Measurements from ENCODE around the gene ARRDC2. TPM values are rescaled to one million over a fixed set of nuclear protein-coding genes. Genes with fewer than 3 reads are reported as not detected.

The ARRDC2 gene
- total RNA-seq, 1 experiment from 2014 or later: 15.5 TPM

DNA sequence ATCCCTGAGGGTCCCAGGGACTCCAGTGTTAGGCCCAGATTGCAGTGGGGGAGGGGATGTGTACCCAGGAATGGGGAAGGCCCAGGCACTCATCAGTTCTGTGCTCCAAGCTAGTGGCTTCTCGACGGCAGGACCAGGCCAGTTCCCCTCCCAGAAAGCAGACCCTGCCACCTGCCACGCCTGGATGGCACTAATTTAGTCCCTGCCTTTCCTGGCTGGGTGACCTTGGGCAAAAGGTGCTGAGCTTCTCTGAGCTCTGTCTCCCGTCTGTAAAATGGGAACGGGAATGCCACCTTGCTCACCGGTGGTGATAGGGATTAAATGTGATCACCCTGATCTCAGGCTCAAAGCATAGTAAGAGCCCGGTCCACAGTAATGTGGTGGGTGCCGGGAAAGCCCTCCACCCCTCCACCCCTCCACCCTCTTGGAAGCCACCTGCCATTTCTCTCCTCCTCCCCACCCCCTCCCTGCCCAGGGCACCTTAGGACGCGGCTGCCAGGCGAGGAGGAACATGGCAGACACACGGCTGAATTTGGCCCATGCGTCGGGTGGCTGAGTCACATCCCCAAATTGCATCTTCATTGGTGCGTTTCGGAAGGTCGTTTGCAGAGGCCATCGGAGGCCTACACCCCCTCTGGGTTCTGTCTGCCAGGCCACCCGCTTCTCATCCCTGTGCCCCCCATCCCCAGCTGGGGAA is 38.7 kb upstream of the ARRDC2 start:
- Histone ChIP-seq H3F3A (ENCODE audit: insufficient read depth, low read depth) (no peaks in the 10 kb centered on the region), H3K27me3 (ENCODE audit: insufficient read depth, low read depth) (peaks cover 24% of the 10 kb centered on the region), H3K36me3 (ENCODE audit: low read depth) (no peaks in the 10 kb centered on the region), H2AFZ (no peak overlapping the region), H3K79me2 (ENCODE audit: low read depth) (no peaks in the 10 kb centered on the region), H3K4me2 (no peak overlapping the region), H4K20me1 (ENCODE audit: insufficient read depth) (no peaks in the 10 kb centered on the region), H3K9me2 (ENCODE audit: insufficient read depth) (no peaks in the 10 kb centered on the region), H3K4me1 (replicated peaks; ENCODE audit: insufficient read depth) (no peaks in the 10 kb centered on the region), H3K4me3 (no peak overlapping the region), H3K9me3 (ENCODE audit: insufficient read depth, low read depth) (no peaks in the 10 kb centered on the region), H3K27ac (no peak overlapping the region)
- CTCF ChIA-PET: interaction anchor here (0.7 kb wide), 1 partner anchor 113 kb away, joined by 10 read pairs; no protein-coding TSS in a partner anchor
- no TSS peak for BruUV-seq (replicated peaks)
- intact Hi-C loops (cut with micrococcal nuclease; ENCODE audit: unreplicated experiment): no loop called here
- no peak for TF ChIP-seq EZH2 (IDR thresholded peaks at IDR 0.05; ENCODE audit: low read depth)
- POLR2A ChIA-PET (ENCODE audit: unreplicated experiment): no interaction called here
- no peak for DNase-seq

DNA sequence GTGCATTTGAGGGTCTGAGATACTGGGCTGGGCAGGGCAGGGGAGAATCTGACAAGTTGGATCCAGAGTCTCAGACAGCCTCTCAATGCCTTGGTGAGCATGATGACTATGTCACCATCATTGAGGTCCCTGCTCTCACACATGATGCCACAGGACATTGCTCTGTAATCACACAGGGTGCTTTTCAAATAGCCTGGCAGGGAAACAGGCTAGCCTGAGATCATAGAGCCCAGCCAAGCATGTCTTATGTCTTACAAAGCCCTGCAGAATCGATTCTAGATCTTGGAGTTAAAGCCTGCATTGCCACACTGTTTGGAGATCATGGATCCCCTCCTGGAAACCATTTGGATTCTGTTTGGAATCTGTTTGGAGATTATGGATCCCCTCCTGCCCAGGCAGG is 35.7 kb upstream of the ARRDC2 start:
- peaks cover 13% of the 10 kb centered on the region; the same call in 1 of the 2 replicates for H3K27me3 ChIP-seq (ENCODE audit: insufficient read depth, low read depth)
- intact Hi-C loops (cut with micrococcal nuclease; ENCODE audit: unreplicated experiment): no loop called here
- ChIA-PET POLR2A (ENCODE audit: unreplicated experiment) (no interaction called here), CTCF (no interaction called here)
- H3K9me2 ChIP-seq (ENCODE audit: insufficient read depth): no peaks in the 10 kb centered on the region
- no peak overlapping the region for H2AFZ ChIP-seq
- H3K4me1 ChIP-seq (replicated peaks; ENCODE audit: insufficient read depth): no peaks in the 10 kb centered on the region
- no peak for TF ChIP-seq CTCF (conservative IDR thresholded peaks at IDR 0.05)
- no peak for TF ChIP-seq EZH2 (IDR thresholded peaks at IDR 0.05; ENCODE audit: low read depth)
- no peak for DNase-seq
- no peak overlapping the region for H3K4me2 ChIP-seq
- H3K36me3 ChIP-seq (ENCODE audit: low read depth): no peaks in the 10 kb centered on the region
- no peak overlapping the region for H3K27ac ChIP-seq
- no peak overlapping the region for H3K4me3 ChIP-seq
- H3F3A ChIP-seq (ENCODE audit: insufficient read depth, low read depth): no peaks in the 10 kb centered on the region; the same call in 1 of the 2 replicates
- no TSS peak for BruUV-seq (replicated peaks)
- H3K79me2 ChIP-seq (ENCODE audit: low read depth): no peaks in the 10 kb centered on the region
- no peaks in the 10 kb centered on the region for H4K20me1 ChIP-seq (ENCODE audit: insufficient read depth)
- no peaks in the 10 kb centered on the region for H3K9me3 ChIP-seq (ENCODE audit: insufficient read depth, low read depth)

GRCh38 chr19:17973759-17974158 is 34.2 kb upstream of the ARRDC2 start:
- Histone ChIP-seq H4K20me1 (ENCODE audit: insufficient read depth) (no peaks in the 10 kb centered on the region), H3K4me2 (no peak overlapping the region), H3K36me3 (ENCODE audit: low read depth) (no peaks in the 10 kb centered on the region), H3K9me3 (ENCODE audit: insufficient read depth, low read depth) (no peaks in the 10 kb centered on the region), H3K9me2 (ENCODE audit: insufficient read depth) (no peaks in the 10 kb centered on the region), H3K4me3 (no peak overlapping the region), H2AFZ (no peak overlapping the region), H3K4me1 (replicated peaks; ENCODE audit: insufficient read depth) (no peaks in the 10 kb centered on the region), H3K79me2 (ENCODE audit: low read depth) (no peaks in the 10 kb centered on the region), H3K27ac (no peak overlapping the region), H3F3A (ENCODE audit: insufficient read depth, low read depth) (no peaks in the 10 kb centered on the region; the same call in 1 of the 2 replicates), H3K27me3 (ENCODE audit: insufficient read depth, low read depth) (peaks cover 13% of the 10 kb centered on the region; the same call in 1 of the 2 replicates)
- TF ChIP-seq CTCF (conservative IDR thresholded peaks at IDR 0.05): no peak
- no peak for TF ChIP-seq EZH2 (IDR thresholded peaks at IDR 0.05; ENCODE audit: low read depth)
- no peak for DNase-seq
- intact Hi-C loops (cut with micrococcal nuclease; ENCODE audit: unreplicated experiment): no loop called here
- ChIA-PET POLR2A (ENCODE audit: unreplicated experiment) (no interaction called here), CTCF (no interaction called here)
- no TSS peak for BruUV-seq (replicated peaks)

DNA sequence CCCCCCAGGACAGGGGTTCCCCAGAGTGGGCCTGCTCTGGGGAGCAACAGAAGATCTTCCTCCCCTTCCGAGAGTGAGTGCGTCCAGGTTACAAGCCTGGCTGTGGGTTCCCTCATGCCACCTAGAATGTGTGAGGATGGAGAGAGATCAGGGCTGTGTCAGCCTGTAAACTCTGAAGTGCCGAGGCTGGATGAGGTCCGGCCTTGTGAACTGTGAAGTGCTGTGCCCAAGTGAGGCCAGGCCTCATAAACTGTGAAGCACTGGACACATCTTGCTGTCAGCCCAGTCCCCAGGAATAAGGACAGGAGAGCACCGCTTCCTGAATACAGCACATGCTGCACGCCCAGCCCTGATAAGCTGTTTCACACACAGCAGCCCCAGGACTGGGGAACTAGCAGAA is 33.4 kb upstream of the ARRDC2 start:
- Histone ChIP-seq H2AFZ (no peak overlapping the region), H3K9me3 (ENCODE audit: insufficient read depth, low read depth) (no peaks in the 10 kb centered on the region), H3K9me2 (ENCODE audit: insufficient read depth) (no peaks in the 10 kb centered on the region), H3F3A (ENCODE audit: insufficient read depth, low read depth) (no peaks in the 10 kb centered on the region; the same call in 1 of the 2 replicates), H3K27ac (no peak overlapping the region), H3K79me2 (ENCODE audit: low read depth) (no peaks in the 10 kb centered on the region), H3K36me3 (ENCODE audit: low read depth) (no peaks in the 10 kb centered on the region), H3K27me3 (ENCODE audit: insufficient read depth, low read depth) (peaks cover 13% of the 10 kb centered on the region; the same call in 1 of the 2 replicates), H3K4me2 (no peak overlapping the region), H4K20me1 (ENCODE audit: insufficient read depth) (no peaks in the 10 kb centered on the region), H3K4me3 (no peak overlapping the region), H3K4me1 (replicated peaks; ENCODE audit: insufficient read depth) (no peaks in the 10 kb centered on the region)
- ChIA-PET POLR2A (ENCODE audit: unreplicated experiment) (no interaction called here), CTCF (no interaction called here)
- DNase-seq: no peak
- BruUV-seq (replicated peaks): no TSS peak
- TF ChIP-seq EZH2 (IDR thresholded peaks at IDR 0.05; ENCODE audit: low read depth) (no peak), CTCF (conservative IDR thresholded peaks at IDR 0.05) (no peak)
- intact Hi-C loops (cut with micrococcal nuclease; ENCODE audit: unreplicated experiment): no loop called here

Measured in PC-9 (cell line).